Activated gamma-delta T cell treated with Interleukin-2 at 50 U/mL for 16 hours (primary cell): Measurements from ENCODE around the gene TBC1D2B.

Experiments used
- DNase-seq: peaks from one replicate; pipeline ENCODE4 v3.0.0-alpha.2; 2020

TBC1D2B gene

DNA sequence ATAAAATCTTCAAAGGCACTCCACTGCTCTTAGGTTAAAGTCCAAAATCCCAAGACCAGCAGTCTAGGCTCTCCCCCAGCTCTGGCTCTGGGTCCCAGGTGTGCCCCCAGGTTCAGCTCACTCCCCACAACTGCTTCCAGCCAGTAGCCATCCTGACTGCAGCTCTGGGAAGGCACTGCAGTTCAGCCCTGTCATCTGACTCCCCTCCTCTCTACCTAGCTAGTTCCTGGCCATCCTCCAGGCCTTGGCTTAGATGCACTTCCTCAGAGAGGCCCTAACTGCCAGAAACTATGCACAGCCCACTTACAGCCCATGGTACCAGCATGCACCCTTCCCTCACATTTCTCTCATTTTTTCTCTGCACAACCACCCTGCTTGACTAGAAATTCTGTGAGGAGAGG lies 25.5 kb downstream of the TBC1D2B start:
- DNase-seq: no peak

DNA sequence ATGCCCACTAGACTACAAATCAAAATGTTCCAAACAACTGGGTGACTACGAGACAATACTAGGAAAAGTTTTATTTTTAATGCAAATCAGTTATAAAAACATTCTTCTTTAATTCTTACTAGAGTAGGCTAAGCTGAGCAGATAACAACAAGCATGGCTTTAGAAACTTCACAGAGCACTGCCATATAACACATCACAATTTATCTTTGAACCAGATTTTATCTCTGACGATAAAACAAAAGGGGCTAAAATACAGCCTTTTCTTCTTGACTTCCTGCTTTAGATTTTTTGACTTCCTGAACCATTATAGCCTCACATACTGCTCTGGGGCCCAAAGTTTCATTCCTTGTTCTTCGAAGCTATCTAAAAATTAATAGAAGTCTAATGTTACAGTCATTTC lies 25.9 kb downstream of the TBC1D2B start:
- no peak for DNase-seq

DNA sequence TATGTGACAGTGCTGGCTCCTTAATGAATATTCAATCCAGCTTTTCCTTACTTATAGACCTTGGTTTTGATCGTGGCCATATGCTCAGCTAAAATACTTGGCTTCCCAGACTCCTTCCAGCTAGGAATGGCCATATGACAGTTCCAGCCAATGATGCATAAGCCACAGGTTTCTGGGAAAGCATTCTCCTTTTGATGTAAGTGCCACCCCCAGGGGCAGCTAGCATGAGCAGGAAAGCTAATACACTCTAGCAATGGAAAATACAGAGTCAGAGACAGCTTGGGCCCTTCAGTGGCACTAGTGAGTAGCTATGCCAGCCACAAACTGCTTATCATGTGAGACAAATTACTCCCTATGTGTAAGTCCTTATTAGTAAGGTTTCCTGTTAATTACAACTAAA lies 26.7 kb downstream of the TBC1D2B start:
- DNase-seq: no peak

DNA sequence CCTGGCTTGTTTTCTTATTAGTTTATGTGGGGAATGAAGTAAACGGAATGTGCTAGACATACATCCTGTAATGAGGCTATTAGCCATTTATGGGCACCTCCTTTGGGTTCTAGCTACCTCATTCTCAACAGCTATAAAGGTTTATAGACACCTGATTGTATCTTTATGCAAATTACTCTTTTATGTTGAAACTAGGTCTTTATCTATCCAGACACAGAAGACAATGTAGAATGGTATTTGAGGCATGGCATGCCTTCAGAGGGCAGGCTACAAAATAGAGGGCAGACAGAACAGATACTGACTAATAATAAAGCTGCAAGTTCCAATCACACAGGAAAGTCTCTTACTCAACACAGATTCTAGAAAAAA lies 27.1 kb downstream of the TBC1D2B start:
- DNase-seq: no peak

DNA sequence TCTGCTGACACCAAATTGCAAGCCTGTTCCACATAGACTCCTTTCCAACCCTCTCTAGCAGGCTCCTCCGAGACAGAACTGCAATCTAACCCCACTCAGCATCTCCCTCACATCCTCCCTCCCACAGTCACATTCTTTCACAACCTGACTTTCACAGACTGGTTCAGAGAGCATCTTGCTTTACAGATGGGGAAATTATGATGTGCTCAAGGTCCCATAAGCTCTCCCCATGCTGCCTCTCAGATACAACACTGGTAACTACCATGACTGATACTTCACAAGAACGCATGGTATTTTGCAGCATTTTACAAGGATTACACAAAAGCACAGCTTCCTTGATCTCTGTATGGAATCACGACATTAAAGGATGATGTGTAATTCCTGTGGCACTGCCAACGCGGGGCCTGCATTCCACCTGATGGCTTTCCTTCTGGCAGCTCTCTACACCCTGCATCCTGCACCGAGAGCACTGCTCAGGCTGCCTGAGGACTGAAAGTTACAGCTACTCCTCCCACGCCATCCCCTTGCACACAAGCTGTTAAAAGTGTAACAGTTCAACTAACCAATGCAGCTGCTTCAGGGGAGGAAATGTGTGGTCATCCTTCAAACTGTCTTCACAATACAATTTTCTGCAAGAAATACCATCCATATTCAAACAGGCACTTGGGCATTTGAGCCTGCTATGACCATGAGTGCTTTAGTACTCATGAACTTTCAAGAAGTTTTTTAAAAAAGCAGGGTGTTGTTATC lies 27.6 kb downstream of the TBC1D2B start:
- peak; percentile 55 for DNase-seq

DNA sequence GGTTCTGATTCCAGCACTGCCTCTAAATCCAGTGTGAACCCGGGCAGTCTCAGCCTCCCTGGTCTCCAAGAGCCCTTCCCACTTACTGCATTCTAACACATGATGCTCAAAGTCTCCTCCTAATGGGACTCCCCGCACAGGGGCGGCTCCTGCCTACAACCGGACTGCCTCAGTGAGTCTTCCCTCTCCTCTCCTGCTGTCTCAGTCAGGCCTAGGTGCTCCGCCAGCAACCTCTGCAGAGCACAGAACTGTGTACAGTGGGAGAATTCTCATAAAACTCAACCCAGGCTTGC lies 28.9 kb downstream of the TBC1D2B start:
- no peak for DNase-seq

DNA sequence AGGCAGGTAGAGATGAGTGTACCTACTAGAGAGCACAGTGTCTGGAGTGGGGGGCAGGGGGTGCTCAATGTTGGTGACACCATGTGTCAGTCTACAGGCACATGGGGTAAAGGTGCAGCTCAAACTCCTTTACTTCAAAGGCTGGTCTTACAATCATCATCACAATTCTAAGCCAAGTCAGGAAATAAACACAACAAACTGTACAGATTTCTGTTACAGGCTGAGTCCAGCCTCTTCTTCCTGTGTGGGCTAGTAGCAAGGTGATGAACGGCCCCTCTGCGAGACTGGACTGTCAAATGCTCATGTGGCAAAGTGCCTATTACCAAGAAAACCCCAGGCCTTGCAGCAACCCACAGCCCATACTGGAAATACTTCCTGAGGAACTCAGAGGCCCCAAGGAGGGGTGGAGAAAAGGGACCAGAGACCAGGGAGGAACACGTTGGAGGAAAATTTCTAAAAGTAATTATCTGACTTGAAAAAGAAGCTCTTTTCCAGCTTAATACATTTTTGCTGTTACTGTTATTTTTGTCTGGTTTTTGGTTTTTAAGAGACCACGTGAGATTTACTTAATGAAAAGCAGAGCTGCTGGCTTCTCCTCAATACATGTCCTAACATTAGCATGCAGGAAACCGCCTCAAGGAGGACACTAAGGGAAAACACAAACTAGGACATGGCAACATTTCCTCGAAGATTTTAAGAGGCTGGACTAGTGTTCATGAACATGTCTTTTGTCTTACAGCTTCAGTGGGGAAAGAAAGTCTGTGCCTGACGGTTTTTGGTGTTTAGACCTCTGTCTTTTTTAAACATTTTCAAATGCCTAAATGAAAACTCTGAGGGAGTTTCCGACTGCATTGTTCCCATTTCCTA lies 29.5 kb downstream of the TBC1D2B start:
- peak; percentile 40 for DNase-seq

DNA sequence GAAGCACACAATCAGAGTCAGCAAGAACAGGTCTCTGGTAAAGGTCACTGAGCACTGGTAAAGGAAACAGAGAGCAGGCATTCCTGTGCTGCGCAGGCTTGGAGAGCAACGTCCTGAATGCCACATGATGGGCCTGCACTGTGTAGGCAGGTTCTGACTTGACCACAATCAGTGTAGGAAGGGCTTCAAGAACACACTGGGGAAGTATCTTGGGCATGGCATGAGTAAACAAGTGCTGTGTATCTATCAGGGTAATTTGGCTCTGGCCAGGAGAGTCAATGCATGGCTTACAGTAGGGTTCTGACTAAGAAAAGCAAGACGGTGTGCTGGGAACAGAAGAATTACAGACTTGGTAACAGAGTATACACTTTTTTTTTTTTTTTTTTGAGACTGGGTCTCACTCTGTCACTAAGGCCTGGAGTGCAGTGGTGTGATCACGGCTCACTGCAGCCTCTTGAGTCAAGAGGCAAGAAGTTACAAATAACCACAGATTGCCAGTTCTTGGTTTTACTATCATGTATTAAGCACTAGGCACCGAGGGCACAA lies 30.6 kb downstream of the TBC1D2B start:
- no peak for DNase-seq

DNA sequence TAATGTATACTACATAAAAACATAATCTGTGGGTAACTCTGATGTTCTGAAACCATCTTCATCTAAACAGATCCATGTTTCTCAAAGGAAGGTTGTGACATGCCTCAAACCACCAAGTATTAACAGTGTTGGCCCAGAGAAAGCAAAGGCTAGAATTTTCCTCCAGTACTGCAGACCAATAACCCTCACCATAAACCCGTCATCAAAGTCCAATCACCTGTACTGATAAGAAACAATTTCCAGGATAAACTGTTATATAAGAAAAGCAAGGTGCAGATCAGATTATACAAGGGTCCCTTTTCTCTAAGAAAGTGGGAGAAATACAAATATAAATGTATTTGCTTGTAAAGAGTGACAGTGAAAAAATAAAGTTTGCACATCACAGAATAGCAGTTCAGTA lies 32.3 kb downstream of the TBC1D2B start:
- no peak for DNase-seq

DNA sequence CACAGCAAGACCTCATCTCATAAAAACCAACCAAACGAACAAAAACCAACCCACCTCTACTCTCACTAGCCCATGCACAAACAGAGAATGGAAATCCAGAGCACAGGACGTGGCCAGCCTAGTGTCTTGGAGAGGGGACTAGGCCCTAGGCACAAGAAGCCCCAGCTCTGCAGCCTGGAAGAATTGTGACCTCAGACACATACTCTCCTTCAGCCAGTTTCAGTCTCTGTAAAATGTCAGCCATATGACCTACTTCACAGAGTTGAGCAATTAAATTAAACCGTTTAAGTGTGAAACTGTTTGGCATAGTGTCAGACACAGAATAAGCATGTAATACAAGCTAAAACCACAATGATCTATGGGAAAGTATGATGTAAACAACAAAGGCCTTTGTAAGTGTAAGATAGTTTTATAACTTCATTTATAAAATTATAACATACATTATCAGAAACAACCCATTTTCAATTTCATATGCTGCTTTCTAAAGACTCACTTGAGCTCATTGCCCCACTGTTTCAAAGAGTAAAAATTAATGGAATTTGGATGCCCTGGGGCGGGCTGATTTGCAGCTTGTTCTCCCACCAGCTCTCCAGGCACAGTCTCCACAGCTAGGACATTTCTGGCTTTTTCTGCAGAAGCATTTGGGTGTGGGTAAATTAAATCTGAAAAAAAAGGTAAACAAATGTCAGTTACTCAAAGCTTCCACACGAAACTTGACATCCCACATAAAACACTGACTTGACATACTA lies 32.9 kb downstream of the TBC1D2B start:
- no peak for DNase-seq

DNA sequence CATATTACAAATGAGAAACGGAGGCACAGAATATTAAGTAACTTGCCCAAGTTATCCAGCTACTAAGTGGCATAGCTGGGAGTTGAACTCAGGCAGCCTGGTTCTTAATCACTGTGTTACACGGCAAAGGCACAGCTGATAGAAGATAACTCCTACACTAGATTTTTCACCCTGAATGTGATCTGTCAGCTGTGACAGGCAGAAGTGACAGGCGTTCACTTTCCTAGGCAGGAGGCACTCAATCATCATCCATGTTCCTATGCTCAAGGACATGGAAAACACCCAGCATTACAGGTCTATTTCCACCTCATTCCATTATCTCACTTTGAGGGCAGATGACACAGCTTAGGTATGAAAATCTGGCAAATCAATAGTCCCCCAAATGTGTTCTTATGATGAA lies 35.6 kb downstream of the TBC1D2B start:
- no peak for DNase-seq

DNA sequence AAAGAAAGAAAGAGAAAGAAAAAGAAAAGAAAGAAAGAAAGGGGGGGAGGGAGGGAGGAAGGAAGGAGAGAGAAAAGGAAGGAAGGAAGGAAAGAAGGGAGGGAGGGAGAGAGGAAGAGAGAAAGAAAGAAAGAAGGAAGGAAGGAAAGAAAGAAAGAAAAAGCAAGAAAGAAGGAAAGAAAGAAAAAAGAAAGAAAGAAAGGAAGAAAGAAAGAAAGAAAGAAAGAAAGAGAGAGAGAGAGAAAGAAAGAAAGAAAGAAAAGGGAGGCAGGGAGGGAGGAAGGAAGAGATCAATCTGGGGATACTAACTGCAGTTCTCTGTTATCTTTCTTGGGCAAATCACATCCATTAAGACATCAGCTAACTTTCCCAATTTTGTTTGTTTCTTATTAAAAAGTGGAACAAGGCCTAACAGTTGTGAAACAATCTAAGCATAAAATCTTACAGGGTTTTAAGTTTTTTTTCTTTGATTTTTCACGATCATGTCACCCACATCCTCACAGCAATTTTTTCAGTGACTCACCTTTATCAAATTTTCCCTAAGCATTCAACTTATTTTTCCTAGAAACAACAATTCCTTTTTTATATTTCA lies 36.8 kb downstream of the TBC1D2B start:
- DNase-seq: no peak

DNA sequence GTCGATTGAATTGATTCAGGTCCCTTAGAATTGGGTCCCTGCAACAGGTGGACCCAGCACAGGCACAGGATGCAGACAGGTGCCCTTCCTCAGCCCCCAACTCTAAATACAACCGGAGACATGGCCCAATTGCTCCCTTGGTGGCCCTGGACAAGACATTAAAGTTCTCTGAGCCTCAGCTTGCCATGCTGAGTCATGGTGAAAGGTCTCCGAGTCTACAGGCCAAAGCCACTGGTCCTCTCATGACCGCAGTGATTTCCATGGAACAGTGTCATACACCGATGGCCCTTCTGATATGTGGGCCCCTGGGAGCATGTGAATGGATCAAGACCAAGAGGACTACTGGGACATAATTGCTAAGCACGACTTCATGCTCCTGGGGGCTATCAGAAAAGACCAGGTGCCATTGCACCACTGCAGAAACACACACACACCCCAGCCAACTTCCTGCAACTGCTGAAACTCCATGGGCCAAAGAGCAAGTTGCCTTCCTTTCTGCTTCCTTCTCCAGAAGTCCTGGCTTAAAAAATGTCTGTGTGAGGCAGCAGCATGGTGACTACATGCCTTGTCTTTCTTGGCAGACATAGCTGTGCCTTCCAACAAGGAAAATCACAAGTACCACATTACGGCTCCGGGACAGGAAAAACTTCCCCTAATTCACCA lies 38.8 kb downstream of the TBC1D2B start:
- no peak for DNase-seq

DNA sequence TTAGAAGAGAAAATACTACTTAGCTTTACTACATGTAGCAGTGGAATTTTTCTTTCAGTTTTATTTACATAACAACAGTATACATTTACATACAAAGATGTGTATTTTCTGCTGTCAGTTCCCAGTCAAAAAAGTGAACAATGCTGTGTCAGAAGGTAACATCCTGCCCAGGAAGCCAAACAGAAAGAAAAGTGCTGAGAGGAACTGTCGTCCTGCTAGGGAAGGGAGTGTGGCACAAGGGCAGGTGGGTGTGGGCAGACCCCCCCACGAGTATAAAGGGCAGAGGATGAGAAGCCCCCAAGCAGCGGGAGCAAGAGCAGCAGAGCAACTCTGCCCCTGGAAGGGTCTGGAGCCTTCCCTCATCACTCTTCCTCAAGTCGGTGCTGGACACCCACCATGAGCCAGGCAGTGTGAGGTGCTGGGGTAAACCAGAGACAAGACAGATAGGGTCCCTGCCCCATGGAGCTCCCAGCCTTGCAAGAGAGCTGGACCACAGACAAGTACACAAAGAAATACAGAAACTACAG lies 39.7 kb downstream of the TBC1D2B start:
- no peak for DNase-seq

DNA sequence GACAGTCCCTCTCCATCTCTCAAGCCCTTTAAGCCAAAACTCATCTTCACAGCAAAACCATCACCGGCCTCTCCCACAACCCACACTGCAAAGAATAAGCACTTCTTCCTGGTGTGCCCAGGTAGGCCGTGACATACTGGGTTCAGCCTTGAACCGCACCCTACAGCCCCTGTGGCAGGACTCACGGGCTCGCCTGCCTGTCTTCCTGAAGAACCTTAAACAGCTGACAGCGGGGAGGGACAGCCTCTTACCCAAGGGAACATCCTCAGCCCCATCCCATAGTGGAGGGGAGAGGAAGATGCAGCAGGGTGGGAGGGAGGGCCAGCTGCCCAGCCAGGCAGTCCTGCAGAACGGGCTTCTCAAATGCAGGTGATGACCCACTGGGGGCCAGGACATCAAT lies 40.2 kb downstream of the TBC1D2B start:
- DNase-seq: no peak

DNA sequence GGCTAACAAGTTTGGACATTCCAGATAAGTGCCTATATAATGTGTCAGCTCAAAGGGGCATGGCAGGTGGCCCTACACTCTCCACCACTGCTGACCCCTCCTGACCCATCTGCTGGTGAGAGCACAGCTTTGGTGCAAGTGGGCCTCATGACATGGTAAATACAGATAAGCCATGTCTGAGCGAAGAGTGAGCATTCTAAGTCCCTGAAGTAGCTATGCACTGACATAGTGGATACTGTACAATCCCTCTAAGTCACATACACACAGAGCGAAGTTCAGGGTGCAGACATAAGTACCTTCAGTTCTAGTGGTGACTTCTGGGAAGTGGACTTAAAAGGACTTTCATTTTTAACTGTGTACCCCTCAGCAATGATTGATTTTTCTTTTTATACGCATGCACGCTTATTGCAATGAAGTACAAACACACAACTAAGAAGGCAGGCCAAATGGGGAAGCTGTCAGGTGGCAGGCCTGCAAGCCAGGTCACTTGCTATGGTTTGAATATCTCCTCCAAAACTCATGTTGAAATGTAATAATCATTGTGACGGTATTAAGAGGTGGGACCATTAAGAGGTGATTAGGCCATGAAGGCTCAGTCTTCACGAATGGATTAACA lies 41.5 kb downstream of the TBC1D2B start:
- DNase-seq: no peak

DNA sequence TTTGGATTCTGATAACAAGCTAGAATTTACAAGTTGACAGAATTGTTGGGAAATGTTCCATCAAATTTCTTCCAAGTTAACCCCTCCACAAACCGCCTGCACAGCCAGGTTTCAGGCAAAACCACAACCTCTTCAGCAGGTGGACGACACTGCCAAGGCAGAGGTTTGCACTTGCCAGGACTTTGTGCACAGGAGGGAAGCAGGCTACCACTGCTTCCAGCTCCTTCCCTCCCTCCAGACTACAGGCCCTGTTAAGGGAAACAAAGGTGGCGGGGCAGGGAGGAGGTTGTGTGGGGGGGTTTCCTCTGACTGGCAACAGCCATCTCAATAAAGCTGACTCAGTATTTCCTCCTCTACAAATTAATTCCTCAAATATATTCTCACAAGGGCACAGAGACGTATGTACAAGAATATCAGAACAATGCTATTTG lies 42.2 kb downstream of the TBC1D2B start:
- DNase-seq: no peak

DNA sequence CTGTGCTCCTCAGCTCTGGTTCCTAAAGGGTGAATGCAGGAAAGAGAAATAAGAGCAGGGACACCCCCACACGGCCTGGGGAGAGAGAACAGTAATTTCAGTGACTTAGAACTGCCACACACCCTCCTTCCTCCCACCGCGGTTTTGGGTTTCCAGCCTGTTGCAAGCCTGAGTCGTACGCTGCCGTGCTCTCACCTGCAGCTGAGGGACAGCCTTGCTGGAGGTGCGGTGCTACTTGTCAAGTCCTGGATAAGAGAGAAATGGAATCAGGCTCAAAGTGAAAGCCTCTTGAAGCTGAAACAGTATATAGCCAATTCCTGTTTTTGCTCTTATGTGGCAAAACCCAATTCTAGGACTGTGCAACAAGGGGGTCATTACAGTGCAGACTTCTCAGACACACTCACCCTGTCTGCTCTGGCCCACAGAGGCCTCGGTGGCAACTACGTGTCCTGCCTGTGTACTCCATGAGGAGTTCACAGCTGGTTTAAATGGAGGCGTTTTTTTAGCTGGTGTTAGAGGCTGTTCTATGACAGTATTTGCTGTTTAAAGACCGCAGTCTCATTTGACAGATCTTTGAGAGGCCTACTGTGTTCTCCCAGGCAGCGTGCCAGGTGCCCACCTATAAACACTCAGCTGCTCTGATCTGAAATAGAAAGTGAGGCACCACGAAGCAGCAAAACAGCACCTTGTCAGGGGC lies 42.9 kb downstream of the TBC1D2B start:
- peak; percentile 79 for DNase-seq

DNA sequence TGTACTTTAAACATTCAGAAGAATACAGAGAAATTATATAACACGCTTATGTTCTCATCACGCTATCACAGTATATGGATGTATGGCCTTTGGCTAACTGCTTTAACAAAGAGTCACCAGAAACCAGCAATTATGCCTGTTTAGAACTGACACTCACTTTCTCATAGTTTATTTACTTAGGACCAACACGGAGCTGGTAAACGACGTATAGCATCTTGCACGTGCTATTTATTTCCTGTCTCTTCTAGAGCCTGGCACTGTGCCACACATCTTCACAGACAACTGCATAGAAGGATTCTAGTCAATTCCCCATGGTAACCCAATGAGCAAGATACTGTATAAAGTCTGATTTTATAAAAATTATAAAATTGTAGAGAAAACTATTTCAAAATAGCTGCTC lies 43.6 kb downstream of the TBC1D2B start:
- peak; percentile 58 for DNase-seq

DNA sequence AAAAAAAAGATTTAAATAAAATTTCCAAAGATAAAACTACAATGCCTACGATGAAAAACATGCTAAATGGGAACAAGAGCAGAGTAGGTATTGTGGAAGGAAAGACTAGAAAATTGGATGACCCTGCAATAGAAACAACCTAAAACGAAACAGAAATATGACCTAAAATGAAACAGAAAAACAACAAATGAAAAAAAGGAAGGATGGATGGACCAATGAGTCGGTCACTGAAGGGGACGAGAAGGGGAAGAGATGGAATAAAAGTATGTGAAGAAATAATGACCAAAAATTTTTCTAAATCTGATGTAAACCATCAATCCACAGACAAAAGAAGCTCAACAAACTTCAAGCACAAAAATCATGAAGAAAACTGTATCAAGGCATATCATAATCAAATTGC lies 44.8 kb downstream of the TBC1D2B start:
- no peak for DNase-seq

DNA sequence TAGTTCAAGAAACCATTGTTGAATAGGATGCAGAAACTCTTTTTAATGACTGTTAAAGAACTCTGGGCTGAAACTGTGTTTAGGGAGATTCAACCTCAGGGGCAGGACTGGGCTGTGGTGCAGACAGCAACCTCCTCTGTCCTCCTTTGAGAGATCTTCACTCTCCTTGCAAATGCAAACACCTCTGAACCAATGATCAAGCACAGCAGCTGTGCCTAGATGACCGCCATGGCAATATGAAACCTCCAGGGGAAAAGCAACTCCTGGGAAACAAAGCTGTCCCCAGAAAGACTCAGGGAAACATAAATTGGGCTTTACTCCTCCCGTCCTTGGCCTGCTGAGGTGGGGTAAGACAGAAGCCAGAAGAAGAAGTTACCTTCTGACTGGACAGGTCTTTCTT lies 52.6 kb downstream of the TBC1D2B start:
- no peak for DNase-seq
